Endothelial cell of umbilical vein (primary cell): ENCODE data around the gene EVC. TPM values are rescaled to one million over a fixed set of nuclear protein-coding genes. Genes with fewer than 3 reads are reported as not detected.

Experiments used
- BruUV-seq: library from RNA; stranded (reverse); fragments of 400-500 nt; replicated peaks from 2 replicates; lab custom pipeline; 2021; lab: Mats Ljungman, UMichigan
- CTCF ChIA-PET: fragments of 300-600, 350-600 bp; sonication (Branson Sonifier 250); formaldehyde crosslinking; loops from one replicate; lab custom pipeline; 2021; ENCODE audit warnings: antibody characterized with exemption, inconsistent platforms; lab: Charles Lee
- POLR2A ChIA-PET: fragments of 300-600, 350-600 bp; sonication (Branson Sonifier 250); formaldehyde crosslinking; loops from one replicate; lab custom pipeline; 2021; ENCODE audit warnings: antibody characterized with exemption, inconsistent platforms; lab: Charles Lee
- DNase-seq: peaks from one replicate; pipeline ENCODE4 v3.0.0-alpha.2; 2011; ENCODE audit warnings: low read depth, low spot score
- FAIRE-seq: peaks from 2 replicates; lab custom pipeline; 2011; peaks lifted over from hg19 to GRCh38; lab: Jason Lieb, UNC
- H2AFZ ChIP-seq: 2 replicates; pipeline ENCODE4 v1.6.0; 2012; ENCODE audit warnings: low read depth, low read length, control low read depth, inconsistent platforms
- H3K27ac ChIP-seq: 2 replicates; pipeline ENCODE4 v1.5.1; 2011; ENCODE audit warnings: low read depth, mild to moderate bottlenecking, control low read depth, low read length, moderate library complexity; ENCODE audit not compliant: insufficient read depth
- H3K27me3 ChIP-seq, 2 experiments: 2 replicates each; pipeline versions ENCODE4 v1.6.0 to v1.6.1; 2011; ENCODE audit warnings: low read length in 2 of 2, mixed read lengths in 1 of 2; ENCODE audit not compliant: control insufficient read depth in 2 of 2, insufficient read depth in 2 of 2
- H3K36me3 ChIP-seq, 2 experiments: 2 replicates in 1 of 2; 3 replicates in 1 of 2; pipeline ENCODE4 v1.5.1; 2011; ENCODE audit warnings: low read length in 2 of 2, mild to moderate bottlenecking in 1 of 2, moderate library complexity in 1 of 2; ENCODE audit not compliant: control insufficient read depth in 2 of 2, insufficient read depth in 2 of 2; ENCODE audit errors: extremely low read depth in 1 of 2
- H3K4me1 ChIP-seq: 3 replicates; pipeline ENCODE4 v1.5.1; 2011; ENCODE audit warnings: mild to moderate bottlenecking, low read length; ENCODE audit not compliant: control insufficient read depth, insufficient read depth; ENCODE audit errors: extremely low read depth
- H3K4me2 ChIP-seq: 2 replicates; pipeline ENCODE4 v1.6.1; 2011; ENCODE audit warnings: low read length, control low read depth, mixed read lengths; ENCODE audit not compliant: insufficient read depth
- H3K4me3 ChIP-seq, 3 experiments: fragments of 200-600 bp in 1 of 3; sonication (generic), shearing (Covaris generic) in 1 of 3; replicated peaks in 1 of 3; 2 replicates each; pipeline ENCODE4 v1.5.1; 2011 to 2016; ENCODE audit warnings: control low read depth in 3 of 3, low read length in 3 of 3, mild to moderate bottlenecking in 2 of 3, inconsistent platforms in 1 of 3, low read depth in 1 of 3, moderate library complexity in 1 of 3; ENCODE audit not compliant: insufficient read depth in 1 of 3
- H3K79me2 ChIP-seq: 2 replicates; pipeline ENCODE4 v1.6.0; 2012; ENCODE audit warnings: low read length, inconsistent platforms; ENCODE audit not compliant: control insufficient read depth, insufficient read depth
- H3K9ac ChIP-seq: replicated peaks from 2 replicates; pipeline ENCODE3; 2011; ENCODE audit warnings: low read length, control low read depth; ENCODE audit not compliant: insufficient read depth; ENCODE audit errors: extremely low read depth
- H3K9me1 ChIP-seq: replicated peaks from 3 replicates; pipeline ENCODE4 v1.6.0; 2011; ENCODE audit warnings: mild to moderate bottlenecking, low read length; ENCODE audit not compliant: control insufficient read depth, insufficient read depth; ENCODE audit errors: extremely low read depth
- H3K9me3 ChIP-seq: replicated peaks from 2 replicates; pipeline ENCODE4 v1.5.1; 2012; ENCODE audit warnings: low read length, inconsistent platforms; ENCODE audit not compliant: control insufficient read depth, insufficient read depth
- H4K20me1 ChIP-seq: replicated peaks from 2 replicates; pipeline ENCODE3; 2011; ENCODE audit warnings: mild to moderate bottlenecking, low read length; ENCODE audit not compliant: control insufficient read depth, insufficient read depth; ENCODE audit errors: extremely low read depth
- CTCF ChIP-seq, 2 donors: IDR thresholded peaks; 1 replicate in 1 of 2; 2 replicates in 1 of 2; pipeline ENCODE4 v1.5.1; 2011; ENCODE audit warnings: low read length in 2 of 2, mild to moderate bottlenecking in 2 of 2, moderate library complexity in 2 of 2, control low read depth in 1 of 2, inconsistent platforms in 1 of 2, low read depth in 1 of 2; ENCODE audit not compliant: insufficient read depth in 1 of 2; ENCODE audit errors: extremely low read depth in 1 of 2
- EZH2 ChIP-seq: IDR thresholded peaks from 2 replicates; pipeline ENCODE4 v1.6.1; 2012; ENCODE audit warnings: borderline replicate concordance, low read depth, mild to moderate bottlenecking, moderate library complexity, low read length, inconsistent platforms; ENCODE audit not compliant: severe bottlenecking
- FOS ChIP-seq: IDR thresholded peaks from 2 replicates; pipeline ENCODE4 v1.6.1; 2011; ENCODE audit warnings: mild to moderate bottlenecking, low read length, moderate library complexity, borderline replicate concordance; ENCODE audit not compliant: insufficient read depth
- GATA2 ChIP-seq: IDR thresholded peaks from 2 replicates; pipeline ENCODE4 v1.7.0; 2011; ENCODE audit warnings: low read depth, mild to moderate bottlenecking, moderate library complexity, mixed read lengths, low read length; ENCODE audit not compliant: insufficient read length, insufficient read depth
- JUN ChIP-seq: IDR thresholded peaks from 2 replicates; pipeline ENCODE4 v1.6.1; 2011; ENCODE audit warnings: borderline replicate concordance, low read depth; ENCODE audit not compliant: insufficient read length, insufficient read depth
- MYC ChIP-seq: IDR thresholded peaks from one replicate; pipeline ENCODE4 v1.6.1; 2011; ENCODE audit warnings: mild to moderate bottlenecking, low read depth, low read length
- POLR2A ChIP-seq: IDR thresholded peaks from 2 replicates; pipeline ENCODE4 v1.6.1; 2012; ENCODE audit warnings: low read depth, mild to moderate bottlenecking, control low read depth, low read length
- POLR2AphosphoS5 ChIP-seq: IDR thresholded peaks from 2 replicates; pipeline ENCODE4 v1.6.1; 2012; ENCODE audit warnings: low read depth, mild to moderate bottlenecking, control low read depth, low read length, moderate library complexity; ENCODE audit not compliant: insufficient read depth
- dilution Hi-C: fragments of 300-500 bp; cut with MboI; formaldehyde crosslinking; loops from one replicate; pipeline ENCODE4 v1.15.0; 2019; ENCODE audit warnings: low sequenced_read_pairs; ENCODE audit not compliant: extremely low pct_ligation_motif_present
- intact Hi-C: fragments of 100-400 bp; cut with micrococcal nuclease; formaldehyde crosslinking; loops from one replicate; pipeline ENCODE4 v1.10.0; 2022
- polyA plus RNA-seq, 4 experiments: library from polyadenylated mRNA; depleted of rRNA in 3 of 4; stranded (reverse) in 3 of 4; unstranded in 1 of 4; fragments of >200 nt; gene quantifications; 2 replicates each; pipeline versions ENCODE4 v1.2.1 to v1.2.3, GENCODE V29; 2011 to 2012; ENCODE audit warnings: missing spikeins in 1 of 4
- total RNA-seq: library from RNA; stranded (reverse); gene quantifications from 2 replicates; pipeline ENCODE4 v1.2.3, GENCODE V29; 2021
- TF ChIP-seq, protein P1 (sequence below): IDR thresholded peaks from 2 replicates; pipeline ENCODE4 v1.6.1; 2011; ENCODE audit not compliant: insufficient read depth, insufficient read length

The EVC gene
- total and polyA plus RNA-seq, 2 donors (not counting 3 experiments of a cell fraction or from before 2014, with no cell fraction given), result 6.3 to 31.6 TPM

GRCh38 chr4:5707366-5707765 lies 3.6 kb upstream of the EVC start:
- Histone ChIP-seq H2AFZ (peak overlapping the region; percentile 91), H3K36me3 (peaks cover 0 to 3% of the 10 kb centered on the region in 2 experiments), H3K4me2 (peak overlapping the region; percentile 83), H3K9ac (no peak overlapping the region), H3K4me1 (peaks cover 23% of the 10 kb centered on the region), H3K27me3 (no peaks in the 10 kb centered on the region), H3K4me3 (peak overlapping the region in 2 of 3 experiments; percentile 57 to 68), H3K79me2 (peaks cover 12% of the 10 kb centered on the region), H3K9me3 (no peaks in the 10 kb centered on the region), H4K20me1 (no peaks in the 10 kb centered on the region), H3K27ac (no peak overlapping the region), H3K9me1 (no peaks in the 10 kb centered on the region)
- ChIA-PET POLR2A (no interaction called here), CTCF (interaction anchor here (1.3 to 1.6 kb wide), 3 partner anchors 46 to 83 kb away, joined by 3 to 6 read pairs (median 5); no protein-coding TSS in a partner anchor)
- intact Hi-C loops (loop anchor here (2.0 kb wide), 1 partner anchor 659 kb away; no protein-coding TSS in a partner anchor), dilution Hi-C loops (no loop called here)
- no peak for DNase-seq
- FAIRE-seq, result no peak
- no peak for TF ChIP-seq CTCF (IDR thresholded peaks at IDR 0.05; ENCODE audit: extremely low read depth in 1 of 2, insufficient read depth in 1 of 2, low read depth in 1 of 2, low read length in 2 of 2)
- no peak for TF ChIP-seq MYC
- TF ChIP-seq JUN, result no peak
- no peak for TF ChIP-seq GATA2
- no peak for TF ChIP-seq EZH2
- TF ChIP-seq, protein P1, sequence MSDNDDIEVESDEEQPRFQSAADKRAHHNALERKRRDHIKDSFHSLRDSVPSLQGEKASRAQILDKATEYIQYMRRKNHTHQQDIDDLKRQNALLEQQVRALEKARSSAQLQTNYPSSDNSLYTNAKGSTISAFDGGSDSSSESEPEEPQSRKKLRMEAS, result no peak
- no peak for TF ChIP-seq POLR2AphosphoS5
- no peak for TF ChIP-seq POLR2A
- no peak for TF ChIP-seq FOS
- BruUV-seq, result no TSS peak
